G401.6 (cell line): ENCODE data around the gene CEACAM19.
"Not testable (repeated sequence)": the region's sequence is repeated elsewhere in the genome, so short reads cannot be mapped to it uniquely, and the experiment has no call there.

Experiments
- FAIRE-seq: peaks from 2 replicates; lab custom pipeline; 2012; peaks lifted over from hg19 to GRCh38; lab: Jason Lieb, UNC

The CEACAM19 gene

DNA sequence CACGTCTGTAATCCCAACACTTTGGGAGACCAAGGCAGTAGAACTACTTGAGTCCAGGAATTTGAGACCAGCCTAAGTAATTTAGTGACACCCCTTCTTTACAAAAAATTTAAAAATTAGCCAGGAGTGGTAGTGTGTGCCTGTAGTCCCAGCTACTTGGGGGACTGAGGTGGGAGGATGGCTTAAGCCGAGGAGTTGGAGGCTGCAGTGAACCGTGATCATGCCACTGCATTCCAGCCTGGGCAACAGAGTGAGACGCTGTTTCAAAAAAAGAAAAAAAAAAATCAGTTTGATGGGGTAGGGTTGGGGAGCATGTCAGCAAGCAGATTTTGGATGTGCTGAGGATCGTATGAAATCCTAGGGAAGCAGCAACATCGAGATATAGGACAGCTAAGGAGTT, 4.2 kb downstream of the CEACAM19 start:
- FAIRE-seq = no peak

DNA sequence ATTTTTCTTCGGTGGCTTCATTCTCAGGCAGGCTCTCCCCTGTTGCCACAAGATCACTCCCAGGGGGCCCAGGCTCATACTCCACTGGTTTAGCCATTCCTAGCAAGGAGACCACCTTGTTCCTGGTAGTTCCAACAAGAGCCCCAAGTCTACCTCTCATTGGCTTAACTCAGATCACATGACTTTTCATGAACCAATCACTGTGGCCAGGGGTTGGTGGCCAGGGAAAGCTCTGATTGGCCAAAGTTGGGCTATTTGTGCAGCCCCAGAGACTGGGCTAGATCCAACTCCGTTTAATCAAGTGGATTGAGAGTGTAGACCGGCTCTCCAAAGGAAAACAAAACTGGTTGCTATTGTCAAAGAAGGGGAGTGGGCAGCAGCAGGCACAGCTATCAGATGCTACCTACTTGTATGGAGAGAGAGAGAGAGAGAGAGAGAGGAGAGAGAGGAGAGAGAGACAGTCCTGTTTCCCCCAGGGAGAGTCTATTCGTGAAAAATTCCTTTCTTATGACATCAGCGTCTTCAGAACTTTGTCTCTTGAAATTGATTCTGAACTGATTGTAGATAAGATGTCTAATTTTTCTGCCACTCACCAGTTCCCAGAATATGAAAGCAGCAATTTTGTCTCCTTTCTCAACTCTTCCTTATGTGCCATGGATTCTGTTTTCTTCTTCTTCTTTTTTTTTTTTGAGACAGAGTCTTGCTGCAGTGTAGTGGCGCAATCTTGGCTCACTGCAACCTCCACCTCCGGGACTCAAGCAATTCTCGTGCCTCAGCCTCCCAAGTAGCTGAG, 5.9 kb downstream of the CEACAM19 start:
- peak; percentile 44 for FAIRE-seq

GRCh38 chr19:44680536-44680935, 9.3 kb downstream of the CEACAM19 start:
- FAIRE-seq = no peak

GRCh38 chr19:44681992-44682790, 10.9 kb downstream of the CEACAM19 start:
- FAIRE-seq = no peak

DNA sequence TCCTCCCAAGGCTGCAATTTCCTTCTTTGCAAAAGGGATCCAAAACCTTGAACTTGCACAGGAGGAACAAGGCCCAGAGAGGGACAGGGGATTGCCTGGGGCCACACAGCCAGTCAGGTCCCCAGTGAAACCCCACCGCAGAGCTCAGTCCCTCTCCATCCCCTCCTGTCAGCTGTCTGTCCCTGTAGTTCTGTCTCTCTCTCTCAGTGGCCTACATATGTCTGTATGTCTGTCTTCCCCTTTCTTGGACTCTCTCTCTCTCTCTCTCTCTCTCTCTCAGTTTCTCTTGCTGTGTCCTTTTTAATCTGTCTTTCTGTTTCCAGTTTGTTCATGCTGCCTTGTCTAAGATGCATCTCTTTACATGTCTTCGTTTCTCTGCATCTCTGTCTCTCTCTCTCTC, 11.5 kb downstream of the CEACAM19 start:
- no peak for FAIRE-seq

DNA sequence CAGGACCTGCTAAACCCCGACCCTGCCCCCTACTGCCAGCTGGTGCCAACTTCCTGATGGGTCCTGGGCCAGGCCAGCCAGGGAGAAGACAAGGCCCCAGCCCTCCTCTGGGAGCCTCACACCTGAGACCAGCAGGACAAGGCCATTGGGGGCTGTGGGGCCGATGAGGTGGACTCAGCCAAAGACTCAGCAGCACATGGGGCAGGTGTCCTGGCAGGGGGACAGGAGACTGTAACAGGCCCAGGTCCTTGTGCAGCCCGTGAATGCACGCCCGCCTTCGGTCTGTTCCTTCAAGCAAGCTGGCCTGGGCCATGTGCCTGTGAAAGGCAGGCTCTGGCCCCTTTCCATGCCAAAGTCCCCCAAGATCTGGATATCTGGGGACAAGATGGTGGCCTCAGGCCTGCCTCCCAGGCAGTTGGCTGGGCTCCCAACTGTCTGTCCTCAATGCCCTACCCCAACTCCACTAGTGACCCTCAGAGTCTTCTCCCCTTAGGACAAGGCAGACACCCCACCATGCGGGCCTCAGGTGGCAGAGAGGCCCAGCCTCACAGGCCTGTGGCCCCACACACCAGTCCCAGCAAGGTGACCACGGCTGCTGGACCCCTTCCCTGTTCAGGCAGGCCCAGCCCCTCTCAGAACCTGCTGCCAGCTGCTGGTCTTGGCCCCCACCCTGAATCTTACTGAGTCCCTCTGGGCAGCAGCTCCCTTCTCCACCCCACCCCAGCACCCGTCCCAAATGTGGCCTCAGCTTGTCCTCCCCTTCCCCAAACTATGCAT, 12.3 kb downstream of the CEACAM19 start:
- FAIRE-seq = no peak

DNA sequence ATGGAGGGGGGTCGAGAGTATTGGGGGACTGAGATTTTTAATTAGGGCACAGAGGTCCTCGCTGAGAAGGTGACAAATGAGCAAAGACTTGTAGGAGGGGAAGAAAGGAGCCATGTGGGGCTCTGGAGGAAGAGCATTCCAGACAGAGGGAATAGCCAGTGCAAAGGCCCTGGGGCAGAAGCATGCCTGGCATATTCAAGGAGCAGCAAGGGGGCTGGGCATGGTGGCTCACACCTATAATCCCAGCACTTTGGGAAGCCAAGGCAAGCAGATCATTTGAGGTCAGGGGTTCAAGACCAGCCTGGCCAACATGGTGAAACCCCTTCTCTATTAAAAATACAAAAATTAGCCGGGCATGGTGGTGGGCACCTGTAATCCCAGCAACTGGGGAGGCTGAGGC, 13.1 kb downstream of the CEACAM19 start:
- not testable (repeated sequence) for FAIRE-seq

- FAIRE-seq = no peak
These were observed 13.9 kb downstream of the CEACAM19 start for GRCh38 chr19:44684892-44685863.

- no peak for FAIRE-seq
These were observed 14.6 kb downstream of the CEACAM19 start for GRCh38 chr19:44685877-44686276.

DNA sequence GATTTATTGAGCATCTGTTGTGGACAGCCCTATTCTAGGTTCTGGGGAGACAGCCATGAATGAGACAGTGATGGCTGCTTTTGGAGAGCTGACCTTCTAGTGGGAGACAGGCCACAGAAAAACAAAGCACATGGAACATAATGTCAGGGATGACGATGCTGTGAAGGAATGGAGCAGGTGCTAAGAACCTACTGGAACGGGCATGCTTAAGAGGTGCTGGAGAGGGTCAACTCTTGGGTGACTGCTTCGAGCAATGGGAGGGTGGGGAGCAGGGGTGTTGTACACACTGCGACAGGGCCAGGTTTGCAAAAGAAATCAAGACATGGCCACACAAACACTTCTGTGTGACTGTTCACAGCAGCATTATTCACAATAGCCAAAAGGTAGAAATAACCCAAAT, 15.6 kb downstream of the CEACAM19 start:
- FAIRE-seq = no peak

DNA sequence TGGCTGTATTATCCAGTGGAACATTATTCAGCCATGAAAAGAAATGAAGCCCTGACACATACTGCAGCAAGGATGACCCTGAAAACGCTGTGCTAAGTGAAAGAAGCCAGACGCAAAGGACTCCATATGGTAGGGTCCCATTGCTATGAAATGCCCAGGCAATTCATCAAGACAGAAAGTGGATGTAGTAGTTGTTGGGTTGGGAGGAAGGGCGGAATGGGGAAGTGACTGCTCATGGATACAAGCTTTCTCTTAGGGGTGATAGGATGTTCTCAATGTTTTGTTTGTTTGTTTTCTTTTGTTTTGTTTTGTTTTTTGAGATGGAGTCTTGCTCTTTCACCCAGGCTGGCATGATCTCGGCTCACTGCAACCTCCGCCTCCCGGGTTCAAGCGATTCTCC, 16.6 kb downstream of the CEACAM19 start:
- FAIRE-seq = no peak

DNA sequence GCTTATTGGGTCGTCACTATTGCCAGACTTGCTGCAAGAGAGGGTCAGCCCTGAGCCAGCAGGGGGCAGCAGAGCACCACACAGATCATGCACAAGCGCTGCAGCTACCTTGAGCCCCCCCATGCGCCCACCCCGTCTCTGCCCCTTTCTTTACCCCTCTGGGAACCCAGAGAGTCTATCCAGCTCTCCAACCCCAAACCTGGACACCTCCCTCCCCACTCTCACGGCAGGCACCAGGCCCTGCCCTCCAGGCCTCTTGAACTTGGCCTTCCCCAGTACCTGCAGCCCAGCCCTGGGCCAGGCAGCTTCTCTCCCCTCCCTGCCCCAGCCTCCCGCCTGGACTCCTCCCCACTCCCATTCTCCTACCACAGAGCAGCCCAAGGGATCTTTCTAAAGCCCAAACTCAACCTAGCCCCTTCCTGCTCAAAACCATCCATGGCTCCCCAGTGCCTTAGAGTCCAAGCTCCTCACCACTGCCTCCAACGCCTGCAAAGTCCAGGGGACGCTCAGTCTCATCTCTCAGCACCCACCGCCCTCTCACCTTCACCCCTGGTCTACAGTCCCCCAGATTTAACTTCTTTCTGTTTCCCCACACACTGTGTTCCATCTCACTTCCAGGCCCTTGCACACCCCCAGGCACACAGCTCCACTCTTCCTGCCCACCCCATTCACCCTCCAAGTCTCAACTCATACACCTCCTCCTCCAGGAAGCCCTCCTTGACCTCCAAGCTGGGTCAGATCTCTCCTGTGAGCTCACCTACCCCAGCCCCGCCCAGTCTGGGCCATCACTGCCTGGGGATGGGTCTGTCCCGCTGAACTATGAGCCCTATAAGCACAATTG, 18.2 kb downstream of the CEACAM19 start:
- no peak for FAIRE-seq

DNA sequence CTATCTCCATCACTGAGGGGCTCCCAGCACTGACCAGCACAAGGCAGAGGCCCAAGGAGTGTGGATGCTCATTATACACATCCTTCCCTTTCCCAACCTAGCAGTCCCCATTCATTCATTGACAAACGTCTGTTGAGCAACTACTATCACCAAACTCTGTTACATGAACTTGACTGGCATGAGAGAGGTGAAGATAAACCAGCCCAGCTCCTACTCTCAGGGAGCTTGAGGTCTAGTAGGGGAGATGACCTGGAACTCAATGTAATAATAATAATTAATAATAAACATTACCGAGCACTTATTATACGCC, 18.8 kb downstream of the CEACAM19 start:
- no peak for FAIRE-seq

DNA sequence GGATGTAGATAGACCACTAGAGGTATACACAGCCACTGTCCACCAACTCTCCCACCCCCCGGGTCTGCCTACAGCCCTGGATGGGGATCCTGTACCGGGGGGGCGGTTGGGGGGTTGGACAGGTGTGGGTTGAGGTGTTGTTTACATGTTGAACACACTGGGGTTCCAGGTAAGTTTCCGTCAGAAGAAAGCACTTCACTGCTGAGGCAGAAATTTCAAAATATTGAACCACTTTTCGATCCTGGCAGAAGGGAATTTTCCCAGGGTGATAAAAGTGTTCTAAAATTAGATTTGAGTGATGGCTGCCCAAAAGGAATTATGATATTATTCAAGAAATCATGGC, 21.1 kb downstream of the CEACAM19 start:
- FAIRE-seq = no peak

- no peak for FAIRE-seq
These were observed 22.9 kb downstream of the CEACAM19 start for GRCh38 chr19:44694184-44694579.

DNA sequence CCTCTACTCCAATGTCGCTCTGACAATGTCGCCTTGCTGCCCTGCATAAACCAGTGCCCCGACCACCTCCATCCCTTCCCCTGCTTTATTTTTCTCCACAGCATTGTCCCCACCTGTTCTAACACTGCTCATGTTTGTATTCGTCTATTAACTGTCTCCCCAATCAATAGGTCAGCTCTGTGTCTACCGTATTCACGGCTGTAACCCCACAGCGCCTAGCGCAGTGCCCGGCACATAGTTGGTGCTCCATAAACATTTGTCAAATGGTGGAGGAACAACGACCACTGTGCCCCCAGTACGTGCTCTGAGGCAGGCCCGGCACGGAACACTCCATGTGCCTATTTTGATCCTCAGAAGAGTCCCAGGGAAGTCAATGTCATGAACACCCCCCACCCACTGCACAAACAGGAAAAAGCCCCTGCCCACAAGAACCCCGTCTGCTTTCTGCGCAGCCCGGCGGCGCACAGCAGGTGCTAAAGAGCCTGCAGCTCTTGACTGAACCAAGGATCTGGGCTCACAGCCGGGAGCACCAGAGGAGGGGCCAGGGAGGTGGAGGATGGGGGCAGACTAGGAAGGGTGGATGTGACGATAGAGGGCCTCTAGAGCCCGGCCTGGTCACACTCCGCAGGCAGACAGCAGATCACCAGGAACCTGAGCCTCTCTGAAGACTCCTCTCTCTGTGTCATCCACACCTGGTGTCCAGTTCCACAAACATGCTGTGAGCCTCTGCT, 25.8 kb downstream of the CEACAM19 start:
- no peak for FAIRE-seq

- no peak for FAIRE-seq
These were observed 26.4 kb downstream of the CEACAM19 start for GRCh38 chr19:44697670-44698034.

- no peak for FAIRE-seq
These were observed 27.4 kb downstream of the CEACAM19 start, which contains the start of gene CEACAM16 for GRCh38 chr19:44698492-44699201. Gene CEACAM16 (plus strand): TSS chr19:44699151. CDS start chr19:44701457, 2,306 bp downstream.

- no peak for FAIRE-seq
These were observed 29.3 kb downstream of the CEACAM19 start for GRCh38 chr19:44700547-44700946.

DNA sequence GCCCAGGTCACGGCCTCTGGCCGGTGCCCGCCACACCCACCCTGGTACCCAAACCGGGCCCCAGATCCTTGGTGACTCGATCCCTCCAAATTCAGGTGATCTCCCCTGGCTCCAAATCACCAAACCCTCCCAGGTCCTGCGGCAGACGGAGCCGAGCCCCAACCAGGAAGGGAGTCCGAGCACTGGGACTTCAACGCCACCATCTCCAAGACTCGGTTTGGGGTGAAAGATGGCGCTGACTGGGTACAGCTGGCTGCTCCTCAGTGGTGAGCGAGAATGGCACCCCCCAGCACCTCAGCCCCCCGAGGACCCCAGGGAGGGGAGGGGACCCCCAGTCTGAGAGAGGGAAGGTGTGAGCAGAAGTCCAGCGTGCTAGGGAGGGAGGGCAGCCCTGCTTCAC, 29.9 kb downstream of the CEACAM19 start:
- no peak for FAIRE-seq
